Renal cortex interstitium (tissue), 11 donors: ENCODE measurements around the gene AANAT. TPM values are rescaled to one million over a fixed set of nuclear protein-coding genes. Genes with fewer than 3 reads are reported as not detected.

ENCODE experiments used
- DNase-seq, 11 donors: peaks; one replicate each; pipeline ENCODE4 v3.0.0-alpha.2; 2013; ENCODE audit warnings: low read depth in 9 of 11, low spot score in 4 of 11; ENCODE audit errors: extremely low read depth in 1 of 11
- polyA plus RNA-seq, 3 donors: library from polyadenylated mRNA; unstranded; fragments of 120-200 nt; gene quantifications; one replicate each; pipeline ENCODE4 v1.2.1, GENCODE V29; 2013; ENCODE audit not compliant: insufficient read length in 3 of 3

The AANAT gene
- polyA plus RNA-seq, 3 donors, result 0.12 to 0.37 (median 0.29) TPM

- DNase-seq, result no peak
Observed at GRCh38 chr17:76515274-76515949, 48.0 kb downstream of the AANAT start.

DNA sequence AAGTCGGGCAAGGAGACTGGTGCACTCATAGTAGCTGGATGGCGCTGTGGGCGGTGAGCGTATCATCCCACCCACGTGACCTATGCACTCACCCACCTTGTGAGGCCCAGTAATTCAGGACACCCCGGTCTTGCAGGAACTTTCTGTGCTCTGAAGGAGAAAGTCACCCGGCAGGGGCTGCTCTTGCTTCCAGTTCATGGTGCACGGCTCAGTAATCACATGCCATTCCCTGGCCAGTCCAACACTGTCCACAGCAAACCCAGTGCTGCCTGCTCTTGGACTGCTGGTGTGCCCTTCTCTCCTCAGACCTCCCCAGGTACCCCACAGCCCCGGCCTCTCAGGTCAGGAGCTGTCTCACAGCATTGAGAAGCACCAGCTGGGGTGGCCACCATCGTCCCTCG lies 50.2 kb downstream of the AANAT start:
- DNase-seq, result no peak

- DNase-seq, result no peak
Observed at GRCh38 chr17:76519048-76519966, 51.9 kb downstream of the AANAT start.

Other genes with a start within 250 kb of the AANAT start
- 10 to 100 TPM; 27.2 to 31.8 (median 31.6) TPM for gene RNF157, start 227.1 kb upstream of the AANAT start, polyA plus RNA-seq
- 10 to 100 TPM; 24.9 to 51.5 (median 41.0) TPM for gene UBALD2, start 202.3 kb upstream of the AANAT start, polyA plus RNA-seq
- 1 to 10 TPM; 6.2 to 9.5 (median 7.4) TPM for gene QRICH2, start 159.3 kb upstream of the AANAT start, polyA plus RNA-seq
- gene PRPSAP1, start 113.7 kb upstream of the AANAT start, polyA plus RNA-seq, result 10 to 100 TPM; 76.1 to 83.6 (median 80.2) TPM
- 1 to 10 TPM; 2.4 to 3.8 (median 3.5) TPM for gene SPHK1, start 83.0 kb upstream of the AANAT start, polyA plus RNA-seq
- gene UBE2O, start 14.5 kb upstream of the AANAT start, polyA plus RNA-seq, result 10 to 100 TPM; 26.4 to 31.8 (median 28.6) TPM
- gene RHBDF2, start 33.8 kb downstream of the AANAT start, polyA plus RNA-seq, result 10 to 100 TPM in 1 of 3 donors, 1 to 10 TPM in 2; 5.0 to 11.0 (median 8.5) TPM
- gene CYGB, start 70.1 kb downstream of the AANAT start, polyA plus RNA-seq, result 10 to 100 TPM; 10.4 to 15.7 (median 14.6) TPM
- 1 to 10 TPM; 3.0 to 6.0 (median 3.9) TPM for gene PRCD, start 72.4 kb downstream of the AANAT start, polyA plus RNA-seq
- gene ST6GALNAC2, start 118.3 kb downstream of the AANAT start, polyA plus RNA-seq, result 1 to 10 TPM; 5.8 to 9.9 (median 9.8) TPM
- gene ST6GALNAC1, start 176.2 kb downstream of the AANAT start, polyA plus RNA-seq, result under 1 TPM; 0.09 to 0.57 (median 0.30) TPM
- 100 to 1,000 TPM; 102 to 112 (median 106) TPM for gene MXRA7, start 243.4 kb downstream of the AANAT start, polyA plus RNA-seq